T-cell (primary cell): Measurements from ENCODE around the gene SELENOW. TPM values are rescaled to one million over a fixed set of nuclear protein-coding genes. Genes with fewer than 3 reads are reported as not detected.
"Not testable (repeated sequence)": the region's sequence is repeated elsewhere in the genome, so short reads cannot be mapped to it uniquely, and the experiment has no call there.

ENCODE experiments used
- ATAC-seq, 4 experiments: fragments of 200-7000 bp in 3 of 4; fragments of 150-1000 bp in 1 of 4; cut with Tn5 transposase; replicated peaks in 1 of 4; 1 replicate in 3 of 4; 2 replicates in 1 of 4; pipeline ENCODE4 v1.10.0; 2021; ENCODE audit warnings: moderate library complexity in 3 of 4, mild to moderate bottlenecking in 2 of 4, moderate number of reproducible peaks in 1 of 4
- CTCF ChIA-PET, 2 donors: fragments of 300-600 bp; sonication (Branson Sonifier 250); formaldehyde crosslinking; loops; one replicate each; lab custom pipeline; 2022; ENCODE audit warnings: antibody characterized with exemption in 2 of 2; lab: Charles Lee
- POLR2A ChIA-PET, 2 donors: fragments of 300-600 bp; sonication (Branson Sonifier 250); formaldehyde crosslinking; loops; one replicate each; lab custom pipeline; 2022; ENCODE audit warnings: antibody characterized with exemption in 2 of 2; lab: Charles Lee
- DNase-seq, 35 experiments: peaks; one replicate each; pipeline versions ENCODE4 v3.0.0 to v3.0.0-alpha.2; 2013 to 2023
- H3K27ac ChIP-seq: one replicate; pipeline ENCODE4 v1.5.1; 2013; ENCODE audit warnings: low read length
- H3K27me3 ChIP-seq, 2 experiments: replicated peaks in 1 of 2; 1 replicate in 1 of 2; 2 replicates in 1 of 2; pipeline versions ENCODE4 v1.6.1 to v1.7.0; 2013; ENCODE audit warnings: low read length in 1 of 2, mixed read lengths in 1 of 2; ENCODE audit not compliant: control insufficient read depth in 2 of 2, insufficient read depth in 2 of 2; ENCODE audit errors: extremely low read depth in 1 of 2
- H3K36me3 ChIP-seq, 2 donors: 1 replicate in 1 of 2; 2 replicates in 1 of 2; pipeline versions ENCODE4 v1.6.1 to v1.7.0; 2013; ENCODE audit warnings: low read length in 1 of 2; ENCODE audit not compliant: control insufficient read depth in 2 of 2, insufficient read depth in 1 of 2; ENCODE audit errors: extremely low read depth in 1 of 2
- H3K4me1 ChIP-seq, 2 experiments: 1 replicate in 1 of 2; 2 replicates in 1 of 2; pipeline versions ENCODE4 v1.6.1 to v1.7.0; 2013; ENCODE audit warnings: low read length in 2 of 2, mixed read lengths in 1 of 2; ENCODE audit not compliant: insufficient read depth in 2 of 2, control insufficient read depth in 1 of 2; ENCODE audit errors: extremely low read depth in 1 of 2
- H3K4me3 ChIP-seq, 2 donors: 1 replicate in 1 of 2; 2 replicates in 1 of 2; pipeline versions ENCODE4 v1.5.1 to v1.7.0; 2013; ENCODE audit warnings: mild to moderate bottlenecking in 2 of 2, low read length in 1 of 2, moderate library complexity in 1 of 2; ENCODE audit not compliant: control insufficient read depth in 1 of 2; ENCODE audit errors: extremely low read depth in 1 of 2
- H3K9me3 ChIP-seq: 2 replicates; pipeline ENCODE4 v1.7.0; 2013
- H3K27ac Mint-ChIP-seq, 2 donors: one replicate each; pipeline ENCODE4 v1.8.0; 2020 to 2021; ENCODE audit warnings: mild to moderate bottlenecking in 2 of 2, mixed read lengths in 2 of 2
- H3K27me3 Mint-ChIP-seq, 2 donors: one replicate each; pipeline ENCODE4 v1.8.0; 2021 to 2022; ENCODE audit warnings: mixed read lengths in 2 of 2
- H3K36me3 Mint-ChIP-seq: one replicate; pipeline ENCODE4 v1.8.0; 2021; ENCODE audit warnings: mixed read lengths
- H3K4me1 Mint-ChIP-seq, 3 donors: one replicate each; pipeline ENCODE4 v1.8.0; 2020 to 2022; ENCODE audit warnings: mixed read lengths in 3 of 3, mild to moderate bottlenecking in 1 of 3
- H3K4me3 Mint-ChIP-seq, 3 donors: one replicate each; pipeline ENCODE4 v1.8.0; 2020 to 2022; ENCODE audit warnings: mild to moderate bottlenecking in 3 of 3, mixed read lengths in 3 of 3, moderate library complexity in 3 of 3
- H3K9me3 Mint-ChIP-seq, 3 donors: one replicate each; pipeline ENCODE4 v1.8.0; 2020 to 2022; ENCODE audit warnings: mixed read lengths in 3 of 3
- WGBS: methylation state at CpG from one replicate; pipeline ENCODE4 v1.1.5; 2013; ENCODE audit warnings: missing lambda C conversion rate; ENCODE audit not compliant: insufficient coverage; 5-methylcytosine and 5-hydroxymethylcytosine counted together
- total RNA-seq, 35 experiments: library from RNA in 6 of 35; stranded (reverse) in 6 of 35; fragments of 120-200 nt in 1 of 35; gene quantifications; one replicate each; pipeline versions ENCODE4 v1.2.1 to v1.2.4 and lab custom pipeline; 2013 to 2026

The SELENOW gene
- total RNA-seq, 5 donors from 2014 or later (not counting 1 experiment from before 2014, with no cell fraction given): 91.5 to 111 (median 101) TPM

DNA sequence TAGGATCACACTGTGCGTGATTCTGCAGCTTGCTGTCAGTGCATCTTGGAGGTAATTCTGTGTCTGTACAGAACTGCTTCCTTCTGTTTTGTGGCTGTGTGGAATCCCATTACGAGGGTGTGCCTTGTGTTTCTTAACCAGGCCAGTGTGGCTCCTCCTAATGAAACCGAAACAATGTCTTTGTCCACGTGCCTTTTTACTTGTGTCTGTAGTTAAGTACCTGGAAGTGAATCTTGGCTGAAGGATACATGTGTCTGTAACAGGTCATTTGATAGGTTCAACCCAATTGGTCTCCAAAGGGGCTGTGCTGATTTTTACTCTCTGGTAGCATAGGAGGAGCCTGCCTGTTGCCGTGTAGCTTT lies 20.1 kb upstream of the SELENOW start:
- Mint-ChIP-seq H3K36me3 (peaks cover 36% of the 10 kb centered on the region), H3K4me1 (no peaks in the 10 kb centered on the region), H3K4me3 (no peak overlapping the region), H3K27ac (no peak overlapping the region), H3K27me3 (no peaks in the 10 kb centered on the region), H3K9me3 (no peaks in the 10 kb centered on the region)
- Histone ChIP-seq H3K4me1 (no peaks in the 10 kb centered on the region), H3K36me3 (peaks cover 19 to 53% of the 10 kb centered on the region in 2 donors), H3K4me3 (no peak overlapping the region), H3K27me3 (no peaks in the 10 kb centered on the region), H3K9me3 (no peaks in the 10 kb centered on the region), H3K27ac (no peak overlapping the region)
- no peak for DNase-seq
- 92% methylated on average over 4 of the region's 5 CpGs for WGBS
- CTCF ChIA-PET: interaction anchor here in 1 of 2 donors (0.7 kb wide), 2 partner anchors 24 to 136 kb away, joined by 3 read pairs; no protein-coding TSS in a partner anchor
- POLR2A ChIA-PET: interaction anchor here in 1 of 2 donors (0.7 to 0.8 kb wide), 2 partner anchors 9 to 350 kb away, joined by 4 read pairs; no protein-coding TSS in a partner anchor
- ATAC-seq: no peak

DNA sequence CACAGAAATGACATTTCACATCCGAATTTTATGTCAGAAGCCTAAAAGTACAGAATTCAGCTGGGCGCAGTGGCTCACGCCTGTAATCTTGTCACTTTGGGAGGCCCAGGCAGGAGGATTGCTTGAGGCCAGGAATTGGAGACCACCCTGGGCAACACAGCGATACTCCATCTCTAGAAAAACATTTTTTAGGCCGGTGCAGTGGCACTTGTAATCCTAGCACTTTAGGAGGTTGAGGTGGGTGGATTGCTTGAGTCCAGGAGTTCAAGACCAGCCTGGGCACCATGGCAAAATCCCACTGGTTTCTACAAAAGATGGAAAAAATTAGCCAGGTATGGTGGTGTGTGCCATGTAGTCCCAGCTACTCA lies 17.9 kb upstream of the SELENOW start:
- Histone ChIP-seq H3K27me3 (peaks cover 0 to 3% of the 10 kb centered on the region in 2 experiments), H3K4me3 (no peak overlapping the region), H3K9me3 (no peaks in the 10 kb centered on the region), H3K27ac (no peak overlapping the region), H3K4me1 (no peaks in the 10 kb centered on the region), H3K36me3 (peaks cover 19 to 36% of the 10 kb centered on the region in 2 donors)
- ChIA-PET POLR2A (no interaction called here), CTCF (no interaction called here)
- H3K27ac Mint-ChIP-seq: no peak overlapping the region
- no peak overlapping the region for H3K4me3 Mint-ChIP-seq
- H3K4me1 Mint-ChIP-seq: no peaks in the 10 kb centered on the region
- no peaks in the 10 kb centered on the region for H3K27me3 Mint-ChIP-seq
- no peaks in the 10 kb centered on the region for H3K9me3 Mint-ChIP-seq
- peaks cover 27% of the 10 kb centered on the region for H3K36me3 Mint-ChIP-seq
- ATAC-seq (no peak), DNase-seq (no peak)
- 100% methylated on average over 3 of the region's 5 CpGs for WGBS

DNA sequence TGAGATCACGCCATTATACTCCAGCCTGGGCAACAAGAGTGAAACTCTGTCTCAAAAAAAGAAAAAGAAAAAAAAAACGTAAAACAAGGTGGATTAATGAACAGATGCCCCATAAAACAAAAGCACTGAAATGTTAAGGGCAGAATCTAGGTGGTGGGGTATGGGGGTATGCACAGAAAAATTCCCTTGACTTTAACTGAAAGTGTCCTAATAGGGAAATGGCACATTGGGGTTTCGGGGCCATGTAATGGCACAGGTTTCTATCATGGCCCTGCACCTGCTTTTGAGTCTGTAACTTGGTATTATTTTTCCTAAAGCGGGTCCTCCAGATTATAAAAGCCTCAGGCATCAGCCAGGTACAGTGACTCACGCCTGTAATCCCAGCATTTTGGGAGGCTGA lies 16.9 kb upstream of the SELENOW start:
- Histone ChIP-seq H3K27me3 (peaks cover 0 to 3% of the 10 kb centered on the region in 2 experiments), H3K4me3 (no peak overlapping the region), H3K9me3 (no peaks in the 10 kb centered on the region), H3K27ac (no peak overlapping the region), H3K4me1 (no peaks in the 10 kb centered on the region), H3K36me3 (peaks cover 15 to 26% of the 10 kb centered on the region in 2 donors)
- Mint-ChIP-seq H3K27ac (no peak overlapping the region), H3K36me3 (peaks cover 24% of the 10 kb centered on the region), H3K27me3 (no peaks in the 10 kb centered on the region), H3K9me3 (no peaks in the 10 kb centered on the region), H3K4me1 (no peaks in the 10 kb centered on the region), H3K4me3 (no peak overlapping the region)
- CTCF ChIA-PET: no interaction called here
- DNase-seq: no peak
- 100% methylated on average over 2 of the region's 5 CpGs for WGBS
- no peak for ATAC-seq
- POLR2A ChIA-PET: no interaction called here

DNA sequence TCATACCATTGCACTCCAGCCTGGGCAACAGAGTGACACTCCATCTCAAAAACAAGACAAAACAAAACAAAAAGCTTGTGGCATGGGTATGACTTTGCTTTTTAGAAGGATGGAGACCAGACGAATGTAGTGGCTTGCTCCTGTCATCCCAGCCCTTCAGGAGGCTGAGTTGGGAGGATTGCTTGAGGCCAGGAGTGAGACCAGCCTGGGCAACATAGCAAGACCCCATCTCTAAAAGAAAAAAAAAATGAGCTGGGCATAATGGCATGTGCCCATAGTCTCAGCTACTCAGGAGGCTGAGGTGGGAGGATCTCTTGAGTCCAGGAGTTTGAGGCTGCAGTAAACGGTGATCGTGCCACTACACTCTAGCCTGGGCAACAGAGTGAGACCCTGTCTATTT lies 16.4 kb upstream of the SELENOW start:
- DNase-seq: no peak
- CTCF ChIA-PET: interaction anchor here in 1 of 2 donors (0.6 kb wide), 1 partner anchor 1269 kb away, joined by 12 read pairs; no protein-coding TSS in a partner anchor
- POLR2A ChIA-PET: no interaction called here
- ATAC-seq: no peak
- H3K9me3 ChIP-seq: no peaks in the 10 kb centered on the region
- no peak overlapping the region for H3K4me3 Mint-ChIP-seq
- no peak overlapping the region for H3K27ac Mint-ChIP-seq
- H3K4me1 Mint-ChIP-seq: no peaks in the 10 kb centered on the region
- WGBS: 86% methylated on average over 1 of the region's 3 CpGs
- H3K36me3 ChIP-seq: peaks cover 9 to 21% of the 10 kb centered on the region in 2 donors
- no peak overlapping the region for H3K27ac ChIP-seq
- peaks cover 0 to 3% of the 10 kb centered on the region in 2 experiments for H3K27me3 ChIP-seq
- H3K36me3 Mint-ChIP-seq: peaks cover 18% of the 10 kb centered on the region
- H3K4me3 ChIP-seq: no peak overlapping the region
- H3K27me3 Mint-ChIP-seq: no peaks in the 10 kb centered on the region
- no peaks in the 10 kb centered on the region for H3K4me1 ChIP-seq
- no peaks in the 10 kb centered on the region for H3K9me3 Mint-ChIP-seq

DNA sequence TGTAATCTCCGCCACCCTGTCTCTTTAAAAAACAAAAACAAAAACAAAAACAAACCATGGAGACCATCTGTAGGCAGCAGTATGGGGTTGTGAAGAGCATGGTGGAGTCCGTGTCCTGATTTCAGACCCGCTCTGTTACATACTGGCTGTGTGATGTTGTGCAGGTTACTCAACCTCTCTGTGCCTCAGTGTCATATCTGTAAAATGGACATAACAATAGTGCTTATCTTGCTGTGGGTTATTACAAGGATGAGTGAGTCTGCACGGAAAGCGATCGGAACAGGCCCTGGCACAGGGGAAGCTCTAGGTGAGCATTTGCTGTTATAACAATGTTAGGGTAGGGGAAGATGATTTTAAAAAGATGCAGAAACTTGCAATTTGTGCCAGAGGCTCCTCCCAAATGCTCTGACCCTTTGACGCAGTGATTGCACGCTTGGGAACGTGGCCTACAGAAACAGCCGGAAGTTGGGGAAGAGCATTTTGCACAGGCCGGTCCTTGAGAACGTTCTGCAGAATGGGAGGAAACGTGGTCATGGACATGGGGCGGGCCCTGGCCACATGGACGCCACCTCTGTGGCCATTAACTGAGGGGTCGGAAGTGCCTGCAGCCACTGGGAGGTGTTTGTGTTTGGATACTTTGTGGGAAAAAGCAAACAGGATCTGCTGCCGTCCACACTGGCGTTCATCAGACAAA lies 15.7 kb upstream of the SELENOW start:
- ChIA-PET CTCF (interaction anchor here in 1 of 2 donors (0.6 kb wide), 1 partner anchor 1270 kb away, joined by 12 read pairs; no protein-coding TSS in a partner anchor), POLR2A (no interaction called here)
- H3K27me3 ChIP-seq: peaks cover 0 to 3% of the 10 kb centered on the region in 2 experiments
- H3K36me3 ChIP-seq: peaks cover 4 to 15% of the 10 kb centered on the region in 2 donors
- no peaks in the 10 kb centered on the region for H3K27me3 Mint-ChIP-seq
- H3K27ac ChIP-seq: no peak overlapping the region
- H3K27ac Mint-ChIP-seq: no peak overlapping the region
- H3K4me3 Mint-ChIP-seq: no peak overlapping the region
- peak in 1 of 4 experiments; percentile 5 for ATAC-seq
- H3K4me1 ChIP-seq: no peaks in the 10 kb centered on the region
- 93% methylated on average over 12 of the region's 18 CpGs for WGBS
- H3K4me3 ChIP-seq: no peak overlapping the region
- H3K9me3 Mint-ChIP-seq: no peaks in the 10 kb centered on the region
- H3K9me3 ChIP-seq: no peaks in the 10 kb centered on the region
- peaks cover 12% of the 10 kb centered on the region for H3K36me3 Mint-ChIP-seq
- H3K4me1 Mint-ChIP-seq: no peaks in the 10 kb centered on the region
- DNase-seq: no peak

DNA sequence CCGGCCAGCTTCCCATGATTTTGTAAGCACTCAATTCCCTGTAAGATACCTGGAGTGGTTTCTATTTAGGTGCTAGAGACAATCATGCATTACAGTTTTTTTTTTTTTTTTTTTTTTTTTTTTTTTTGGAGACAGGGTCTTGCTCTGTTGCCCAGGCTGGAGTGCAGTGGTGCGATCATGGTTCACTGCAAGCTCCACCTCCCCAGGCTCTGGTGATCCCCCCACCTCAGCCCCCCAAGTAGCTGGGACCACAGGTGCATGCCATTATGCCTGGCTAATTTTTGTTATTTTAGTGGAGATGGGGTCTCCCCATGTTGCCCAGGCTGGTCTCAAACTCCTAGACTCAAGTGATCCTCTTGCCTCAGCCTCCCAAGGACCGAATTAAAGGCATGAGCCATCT lies 13.8 kb upstream of the SELENOW start:
- DNase-seq, H3K4me1 ChIP-seq, H3K36me3 ChIP-seq, ATAC-seq, POLR2A ChIA-PET, H3K27me3 ChIP-seq, H3K4me3 Mint-ChIP-seq, H3K9me3 Mint-ChIP-seq, H3K36me3 Mint-ChIP-seq, H3K9me3 ChIP-seq, H3K27ac Mint-ChIP-seq, H3K27ac ChIP-seq, H3K27me3 Mint-ChIP-seq, H3K4me3 ChIP-seq, H3K4me1 Mint-ChIP-seq: not testable (repeated sequence)
- no CpG with 5 or more reads among the region's 3 CpGs for WGBS
- CTCF ChIA-PET: interaction anchor here (0.7 kb wide), 3 partner anchors 13 to 987 kb away, joined by 4 to 5 read pairs (median 4); no protein-coding TSS in a partner anchor
